Kidney (tissue), 14 donors: ENCODE results near the gene MCTP2. TPM values are rescaled to one million over a fixed set of nuclear protein-coding genes. Genes with fewer than 3 reads are reported as not detected.

ENCODE experiments used
- DNase-seq, 5 donors: peaks; one replicate each; pipeline ENCODE4 v3.0.0-alpha.2; 2013 to 2020
- FAIRE-seq: peaks from 2 replicates; lab custom pipeline; 2012; peaks lifted over from hg19 to GRCh38; lab: Jason Lieb, UNC
- H3K27ac ChIP-seq, 2 donors: one replicate each; pipeline ENCODE4 v1.7.0; 2013; ENCODE audit warnings: low read depth in 2 of 2, low read length in 2 of 2, inconsistent platforms in 1 of 2
- H3K27me3 ChIP-seq: one replicate; pipeline ENCODE4 v1.7.1; 2013; ENCODE audit warnings: low read length, inconsistent platforms; ENCODE audit not compliant: control insufficient read depth, insufficient read depth
- H3K36me3 ChIP-seq, 3 donors: one replicate each; pipeline versions ENCODE4 v1.7.0 to v1.7.1; 2013; ENCODE audit warnings: low read length in 3 of 3, control low read depth in 1 of 3, inconsistent platforms in 1 of 3; ENCODE audit not compliant: insufficient read depth in 3 of 3, control insufficient read depth in 2 of 3
- H3K4me1 ChIP-seq, 3 donors: one replicate each; pipeline versions ENCODE4 v1.7.0 to v1.7.1; 2013; ENCODE audit warnings: low read length in 3 of 3, inconsistent platforms in 1 of 3, low read depth in 1 of 3; ENCODE audit not compliant: control insufficient read depth in 2 of 3, insufficient read depth in 2 of 3
- H3K4me3 ChIP-seq, 3 donors: one replicate each; pipeline versions ENCODE4 v1.7.0 to v1.8.1; 2013; ENCODE audit warnings: low read length in 3 of 3, control low read depth in 1 of 3, inconsistent platforms in 1 of 3
- H3K9ac ChIP-seq, 3 donors: one replicate each; pipeline versions ENCODE4 v1.7.0 to v1.7.1; 2013; ENCODE audit warnings: low read length in 3 of 3, control low read depth in 1 of 3, inconsistent platforms in 1 of 3
- H3K9me3 ChIP-seq, 3 donors: one replicate each; pipeline versions ENCODE4 v1.7.0 to v1.7.1; 2013; ENCODE audit warnings: low read length in 3 of 3, control low read depth in 1 of 3, inconsistent platforms in 1 of 3; ENCODE audit not compliant: control insufficient read depth in 2 of 3, insufficient read depth in 1 of 3
- intact Hi-C: fragments of 100-400 bp; cut with DNase I; formaldehyde crosslinking; loops from one replicate; pipeline ENCODE4 v1.11.1; 2022
- polyA plus RNA-seq: library from polyadenylated mRNA; stranded (reverse); fragments of 350-450 nt; fragmentation: Illumina TruSeq; extraction: RNeasy Lipid Tissue Mini Kit (QIAGEN cat#74804); gene quantifications from one replicate; pipeline ENCODE4 v1.2.3, GENCODE V29; 2014; ENCODE audit warnings: low read depth, low replicate concordance; ENCODE audit not compliant: insufficient read depth
- total RNA-seq: library from RNA; stranded (reverse); fragmentation: NEBNext Ultra II Directional; extraction: Animal tissue kit (Norgen Biotek cat#: 25700); gene quantifications from one replicate; pipeline ENCODE4 v1.2.1, GENCODE V29; 2021
- TF ChIP-seq, protein P1 (sequence below): IDR thresholded peaks from 3 replicates; pipeline ENCODE4 v1.5.1; 2012; ENCODE audit warnings: mild to moderate bottlenecking, moderate library complexity, borderline replicate concordance; ENCODE audit not compliant: insufficient read depth; ENCODE audit errors: extremely low read depth
- donor health status: control.
- donor health status: control.
- donor health status: control.
- donor health status: control.
- donor health status: control.
- donor health status: DM: yes; HTN: yes; CAD: no.
- donor health status: Normal renal cell carcinoma (clear cell type).

The MCTP2 gene
- total and polyA plus RNA-seq, 2 donors from 2014 or later = 1.2 to 21.1 TPM

DNA sequence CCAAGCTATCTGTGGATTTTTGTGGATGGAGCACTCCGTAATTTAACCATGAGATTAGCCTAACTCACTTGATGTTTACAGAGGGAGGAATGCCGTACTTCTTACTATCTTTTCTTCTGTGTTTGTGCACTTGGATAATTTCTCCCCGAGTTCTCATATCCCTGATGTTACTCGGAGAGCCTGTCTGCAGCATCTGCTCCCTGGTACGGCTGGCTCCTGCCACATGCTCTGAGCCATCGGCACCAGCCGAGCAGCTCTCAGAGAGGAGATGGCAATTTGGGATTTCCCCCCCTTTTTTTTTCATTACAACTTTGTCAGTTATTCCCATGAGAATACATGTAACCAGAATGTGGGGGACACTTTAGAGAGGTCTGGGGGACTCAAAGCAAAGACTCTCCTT lies 155.0 kb downstream of the MCTP2 start:
- no peak for DNase-seq
- Histone ChIP-seq H3K9me3 (no peaks in the 10 kb centered on the region), H3K27me3 (no peaks in the 10 kb centered on the region), H3K4me1 (no peaks in the 10 kb centered on the region), H3K9ac (no peak overlapping the region), H3K4me3 (no peak overlapping the region), H3K27ac (no peak overlapping the region), H3K36me3 (no peaks in the 10 kb centered on the region)
- intact Hi-C loops = no loop called here
- FAIRE-seq = no peak
- TF ChIP-seq, protein P1, sequence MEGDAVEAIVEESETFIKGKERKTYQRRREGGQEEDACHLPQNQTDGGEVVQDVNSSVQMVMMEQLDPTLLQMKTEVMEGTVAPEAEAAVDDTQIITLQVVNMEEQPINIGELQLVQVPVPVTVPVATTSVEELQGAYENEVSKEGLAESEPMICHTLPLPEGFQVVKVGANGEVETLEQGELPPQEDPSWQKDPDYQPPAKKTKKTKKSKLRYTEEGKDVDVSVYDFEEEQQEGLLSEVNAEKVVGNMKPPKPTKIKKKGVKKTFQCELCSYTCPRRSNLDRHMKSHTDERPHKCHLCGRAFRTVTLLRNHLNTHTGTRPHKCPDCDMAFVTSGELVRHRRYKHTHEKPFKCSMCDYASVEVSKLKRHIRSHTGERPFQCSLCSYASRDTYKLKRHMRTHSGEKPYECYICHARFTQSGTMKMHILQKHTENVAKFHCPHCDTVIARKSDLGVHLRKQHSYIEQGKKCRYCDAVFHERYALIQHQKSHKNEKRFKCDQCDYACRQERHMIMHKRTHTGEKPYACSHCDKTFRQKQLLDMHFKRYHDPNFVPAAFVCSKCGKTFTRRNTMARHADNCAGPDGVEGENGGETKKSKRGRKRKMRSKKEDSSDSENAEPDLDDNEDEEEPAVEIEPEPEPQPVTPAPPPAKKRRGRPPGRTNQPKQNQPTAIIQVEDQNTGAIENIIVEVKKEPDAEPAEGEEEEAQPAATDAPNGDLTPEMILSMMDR = no peak

DNA sequence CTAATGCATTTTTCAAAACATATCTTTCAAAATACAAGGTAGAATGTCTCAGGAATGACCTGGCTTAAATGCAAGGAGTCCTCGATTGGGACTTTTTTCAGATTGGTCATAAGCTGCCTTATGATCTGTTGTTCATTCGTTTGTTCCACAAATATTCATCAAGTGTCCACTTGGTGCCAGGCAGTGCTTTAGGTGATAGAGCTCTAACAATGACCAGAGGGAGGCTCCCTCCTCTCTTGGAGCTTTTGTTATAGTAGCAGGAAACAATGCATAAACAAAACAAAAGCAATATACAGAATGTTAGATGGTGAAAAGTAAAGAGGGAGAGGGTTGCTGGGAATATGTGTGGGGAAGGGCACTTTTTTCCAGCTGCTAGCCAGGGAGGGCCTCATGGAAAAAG lies 156.1 kb downstream of the MCTP2 start:
- TF ChIP-seq, protein P1 = no peak
- Histone ChIP-seq H3K4me3 (no peak overlapping the region), H3K9ac (no peak overlapping the region), H3K4me1 (no peaks in the 10 kb centered on the region), H3K27me3 (no peaks in the 10 kb centered on the region), H3K9me3 (no peaks in the 10 kb centered on the region), H3K36me3 (no peaks in the 10 kb centered on the region), H3K27ac (no peak overlapping the region)
- DNase-seq = no peak
- no peak for FAIRE-seq
- intact Hi-C loops = no loop called here

DNA sequence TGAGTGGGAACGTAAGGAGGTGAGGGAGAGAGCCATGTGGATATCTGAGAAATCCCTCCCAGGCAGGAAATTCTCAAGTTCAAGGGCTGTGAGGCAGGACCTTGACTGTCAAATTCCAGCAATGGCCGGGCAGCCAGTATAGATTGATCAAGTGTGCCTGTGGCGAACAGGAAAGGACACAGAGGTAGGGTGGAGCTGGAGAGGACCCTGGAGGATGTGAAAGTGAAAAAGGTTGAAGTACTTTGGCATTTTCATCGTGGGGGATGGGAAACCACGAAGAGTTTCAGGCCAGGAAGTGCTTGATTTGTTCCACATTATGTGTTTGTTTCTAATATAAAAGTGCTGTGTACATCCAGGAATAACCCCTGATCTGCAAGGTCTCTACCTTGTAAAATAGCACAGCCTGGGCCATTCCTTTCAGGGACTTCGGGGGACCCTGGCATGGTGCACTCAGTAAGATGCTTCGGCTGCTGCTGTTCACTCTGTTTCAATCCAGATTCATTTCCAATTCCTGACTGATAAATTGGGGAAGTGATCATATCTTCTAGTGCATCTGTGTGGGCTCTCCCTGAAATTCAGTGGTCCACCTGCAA lies 156.6 kb downstream of the MCTP2 start:
- H3K4me3 ChIP-seq = no peak overlapping the region
- DNase-seq (no peak), FAIRE-seq (no peak)
- no peak overlapping the region for H3K9ac ChIP-seq
- no peaks in the 10 kb centered on the region for H3K9me3 ChIP-seq
- H3K36me3 ChIP-seq = no peaks in the 10 kb centered on the region
- no peaks in the 10 kb centered on the region for H3K4me1 ChIP-seq
- no peak overlapping the region for H3K27ac ChIP-seq
- intact Hi-C loops = no loop called here
- TF ChIP-seq, protein P1 = no peak
- no peaks in the 10 kb centered on the region for H3K27me3 ChIP-seq

DNA sequence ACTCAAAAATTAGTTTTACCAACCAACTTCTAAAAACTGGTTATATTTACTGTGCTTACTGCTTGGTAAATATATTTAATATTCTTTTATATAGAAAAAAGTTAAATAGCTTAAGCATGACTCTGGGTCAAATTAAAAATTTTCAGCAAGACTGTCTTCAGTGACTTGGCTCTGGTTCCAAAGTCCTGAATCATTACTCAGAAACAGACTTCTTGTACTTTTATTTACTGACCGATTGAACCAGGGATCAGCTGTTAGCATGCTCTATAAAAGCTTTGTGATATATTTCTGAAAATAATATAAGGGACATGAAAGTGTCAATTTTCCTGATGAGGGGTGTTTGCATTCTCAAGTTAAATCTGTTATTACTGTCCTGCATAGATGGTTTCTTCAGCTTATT lies 164.3 kb downstream of the MCTP2 start:
- intact Hi-C loops = no loop called here

More for the DNA sequence above, 164.3 kb downstream of the MCTP2 start:
- peak; percentile 66 for FAIRE-seq
- no peaks in the 10 kb centered on the region for H3K9me3 ChIP-seq
- H3K4me1 ChIP-seq = peaks cover 0 to 4% (median 3%) of the 10 kb centered on the region in 3 donors
- no peaks in the 10 kb centered on the region for H3K36me3 ChIP-seq
- no peak overlapping the region for H3K9ac ChIP-seq
- no peaks in the 10 kb centered on the region for H3K27me3 ChIP-seq
- no peak overlapping the region for H3K4me3 ChIP-seq
- H3K27ac ChIP-seq = no peak overlapping the region
- TF ChIP-seq, protein P1 = no peak
- DNase-seq = peak in 1 of 5 donors; percentile 59
